GM21576 (cell line): ENCODE measurements around the gene CSMD2.
"Not testable (repeated sequence)": the region's sequence is repeated elsewhere in the genome, so short reads cannot be mapped to it uniquely, and the experiment has no call there.

Experiments
- ATAC-seq: cut with Tn5 transposase; IDR thresholded peaks from one replicate; pipeline ENCODE4 v1.9.1; 2021; ENCODE audit warnings: mild to moderate bottlenecking, moderate library complexity; ENCODE audit not compliant: unreplicated experiment

CSMD2 gene

DNA sequence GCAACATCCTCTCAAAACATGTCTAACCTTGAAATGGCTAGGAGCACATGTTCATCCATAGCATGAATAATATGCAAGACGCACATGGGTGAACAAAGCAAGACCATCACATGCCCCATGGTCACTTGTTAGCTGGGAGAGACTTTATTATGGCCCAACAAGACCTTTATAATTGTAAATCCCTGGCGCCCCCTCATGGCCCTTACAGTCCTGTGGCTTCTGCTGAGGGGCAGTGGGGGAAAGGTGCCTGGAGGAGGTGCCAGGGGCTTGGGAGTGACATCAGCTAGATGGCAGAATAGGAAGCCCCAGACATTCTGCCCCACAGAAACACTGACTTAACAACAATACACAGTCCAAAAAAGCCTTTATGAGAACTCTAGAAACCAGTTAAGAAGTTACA is 51.7 kb downstream of the CSMD2 start:
- ATAC-seq = no peak

DNA sequence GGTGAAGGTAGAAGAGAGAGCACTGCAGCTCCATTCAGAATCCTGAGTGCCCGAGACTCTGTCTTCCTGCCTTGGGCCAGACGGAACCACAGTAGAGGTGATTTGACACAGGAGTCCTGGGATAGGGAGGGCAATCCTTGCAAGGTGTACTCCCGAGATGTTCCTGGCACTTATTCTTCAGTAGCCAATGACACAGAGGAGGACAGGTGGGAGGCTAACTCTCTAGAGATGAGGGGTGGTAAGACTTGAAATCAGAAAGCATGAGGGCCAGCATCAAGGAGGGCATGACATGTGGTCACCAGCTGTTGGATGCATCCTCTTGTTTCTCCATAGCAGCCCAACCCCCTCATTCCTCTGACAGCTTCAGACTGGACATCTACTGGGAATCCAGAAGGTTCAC is 56.3 kb downstream of the CSMD2 start:
- no peak for ATAC-seq

DNA sequence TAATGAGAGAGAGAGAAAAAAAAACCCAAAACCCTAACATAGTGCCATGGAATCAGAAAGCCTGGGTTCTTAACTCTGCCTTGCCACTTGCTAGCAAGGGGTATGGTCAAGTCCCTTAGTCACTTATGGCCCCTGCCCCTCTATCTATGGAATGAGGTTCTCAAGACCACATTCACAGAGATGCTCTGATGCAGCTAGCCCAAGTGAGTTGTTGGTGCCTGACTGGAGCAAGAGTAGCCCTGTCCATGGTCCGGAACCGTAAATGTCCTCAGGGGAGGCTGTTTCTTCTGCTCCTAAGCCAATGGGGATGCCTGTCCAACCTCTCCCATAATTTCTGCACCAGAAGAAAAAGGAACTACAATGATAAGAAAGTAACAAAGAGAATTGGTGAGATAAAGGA is 56.8 kb downstream of the CSMD2 start:
- no peak for ATAC-seq

DNA sequence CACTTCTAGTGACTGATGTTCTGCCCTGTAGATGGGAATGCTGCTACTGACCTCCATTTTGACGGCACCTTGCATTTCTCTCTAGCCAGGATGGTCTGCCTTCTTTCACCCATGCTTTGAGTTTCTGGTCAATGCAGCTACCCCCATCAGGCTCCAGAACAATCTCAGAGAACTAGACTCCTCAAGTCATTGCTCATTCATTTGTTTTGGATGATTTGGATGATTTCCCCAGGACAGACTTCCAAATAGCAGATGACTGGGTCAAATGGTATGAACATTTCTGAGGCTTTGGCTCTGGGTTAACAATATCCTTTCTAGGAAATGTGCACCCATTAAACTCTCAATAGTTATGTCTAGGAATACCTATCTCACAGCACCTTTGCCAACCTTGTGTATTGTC is 63.9 kb downstream of the CSMD2 start:
- no peak for ATAC-seq

DNA sequence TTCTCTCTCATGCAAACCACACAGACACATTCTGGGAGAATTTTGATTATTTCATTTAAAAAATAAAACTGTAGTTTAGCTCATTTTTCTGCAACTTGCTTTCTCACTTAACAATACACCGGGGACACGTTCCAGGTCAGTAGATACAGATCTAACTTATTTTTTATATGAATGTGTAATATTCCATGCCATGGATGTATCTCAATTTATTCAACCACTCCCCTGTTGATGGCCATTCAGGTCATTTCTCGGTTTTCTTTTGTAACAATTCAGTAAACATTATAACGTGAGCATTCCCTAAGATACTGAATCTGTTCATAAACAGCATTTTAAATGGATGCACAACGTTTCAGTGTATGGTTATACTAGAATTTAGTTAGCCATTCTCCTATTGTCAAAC is 64.7 kb downstream of the CSMD2 start:
- no peak for ATAC-seq

DNA sequence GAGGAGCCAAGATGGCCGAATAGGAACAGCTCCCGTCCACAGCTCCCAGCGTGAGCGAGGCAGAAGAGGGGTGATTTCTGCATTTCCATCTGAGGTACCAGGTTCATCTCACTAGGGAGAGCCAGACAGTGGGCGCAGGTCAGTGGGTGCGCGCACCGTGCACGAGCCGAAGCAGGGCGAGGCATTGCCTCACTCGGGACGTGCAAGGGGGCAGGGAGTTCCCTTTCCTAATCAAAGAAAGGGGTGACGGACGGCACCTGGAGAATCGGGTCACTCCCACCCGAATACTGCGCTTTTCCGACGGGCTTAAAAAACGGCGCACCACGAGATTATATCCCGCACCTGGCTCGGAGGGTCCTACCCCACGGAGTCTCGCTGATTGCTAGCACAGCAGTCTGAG is 72.6 kb downstream of the CSMD2 start:
- ATAC-seq = not testable (repeated sequence)

DNA sequence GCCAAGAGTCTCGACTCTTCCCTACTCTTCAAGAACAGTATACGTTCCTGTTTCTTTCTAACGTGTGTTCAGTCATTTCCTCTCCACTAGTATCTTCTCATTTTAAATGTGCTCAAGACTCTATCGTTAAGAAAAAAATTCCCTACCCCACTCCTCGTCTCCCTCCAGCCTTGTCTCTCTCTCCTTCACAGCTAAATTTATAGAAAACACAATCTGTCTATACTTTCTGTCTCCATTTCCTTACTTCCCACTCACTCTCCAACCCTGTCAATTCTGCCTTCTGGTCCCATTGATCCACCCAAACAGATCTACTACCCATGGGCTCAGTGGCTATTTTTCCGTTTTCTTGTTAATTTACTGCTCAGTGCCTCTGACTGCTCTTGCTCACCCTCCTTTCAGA is 75.3 kb downstream of the CSMD2 start:
- ATAC-seq = no peak

DNA sequence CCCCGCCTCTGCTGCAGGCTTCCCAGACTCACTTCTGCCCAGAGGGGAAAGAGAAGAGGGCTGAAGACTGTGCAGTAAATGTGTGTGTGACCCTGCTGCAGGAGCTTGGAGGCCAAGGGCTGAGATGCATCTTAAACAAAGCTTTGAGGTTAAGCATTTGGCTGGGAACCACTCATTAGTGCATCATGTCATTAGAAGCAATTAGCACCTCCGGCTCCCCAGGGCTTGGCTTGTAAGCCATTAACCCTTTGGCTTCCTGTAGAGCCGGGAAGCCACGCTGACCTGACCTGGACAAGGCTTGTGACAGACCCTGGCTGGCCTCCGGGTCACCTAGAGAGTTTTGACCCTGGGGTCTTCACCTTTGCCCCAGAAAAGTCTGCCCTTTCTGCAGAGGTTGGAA is 77.0 kb downstream of the CSMD2 start:
- no peak for ATAC-seq

DNA sequence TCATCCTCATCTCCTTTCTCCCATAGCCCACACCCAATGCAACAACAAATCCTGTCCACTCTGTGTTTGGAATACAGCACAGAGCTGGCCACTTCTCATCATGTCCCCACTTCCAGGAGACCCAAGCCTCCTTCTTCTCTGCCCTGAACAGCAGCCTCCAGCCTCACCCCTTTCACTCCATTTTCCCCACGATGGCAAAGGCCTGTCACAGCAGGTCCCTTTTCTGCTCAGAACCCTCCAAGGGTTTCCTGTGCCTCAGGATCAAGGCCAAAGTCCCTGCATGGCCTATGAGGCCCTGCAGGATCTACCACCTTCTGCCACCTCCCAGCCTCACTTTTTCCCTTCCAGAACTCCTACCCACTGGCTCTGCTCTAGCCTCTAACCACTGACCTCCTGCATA is 78.5 kb downstream of the CSMD2 start:
- ATAC-seq = no peak

DNA sequence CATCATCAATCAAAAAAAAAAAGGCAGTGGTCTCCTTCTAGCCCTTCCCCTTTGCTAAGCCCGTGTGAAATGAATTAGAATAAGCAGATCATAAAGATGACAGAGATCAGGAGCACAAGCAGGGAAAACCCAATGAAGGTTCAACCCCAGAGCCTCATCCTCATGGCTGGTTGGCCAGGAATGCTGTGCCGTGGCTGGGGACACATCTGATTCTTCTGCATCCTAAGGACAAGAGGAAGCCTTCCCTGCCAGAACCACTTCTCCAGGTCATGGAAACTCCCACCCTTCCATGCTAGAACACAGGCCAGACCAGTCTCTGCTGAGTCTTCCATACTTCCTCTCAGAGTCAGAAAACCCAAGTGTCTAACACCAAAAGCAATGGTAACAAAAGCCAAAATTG is 81.1 kb downstream of the CSMD2 start:
- ATAC-seq = no peak

DNA sequence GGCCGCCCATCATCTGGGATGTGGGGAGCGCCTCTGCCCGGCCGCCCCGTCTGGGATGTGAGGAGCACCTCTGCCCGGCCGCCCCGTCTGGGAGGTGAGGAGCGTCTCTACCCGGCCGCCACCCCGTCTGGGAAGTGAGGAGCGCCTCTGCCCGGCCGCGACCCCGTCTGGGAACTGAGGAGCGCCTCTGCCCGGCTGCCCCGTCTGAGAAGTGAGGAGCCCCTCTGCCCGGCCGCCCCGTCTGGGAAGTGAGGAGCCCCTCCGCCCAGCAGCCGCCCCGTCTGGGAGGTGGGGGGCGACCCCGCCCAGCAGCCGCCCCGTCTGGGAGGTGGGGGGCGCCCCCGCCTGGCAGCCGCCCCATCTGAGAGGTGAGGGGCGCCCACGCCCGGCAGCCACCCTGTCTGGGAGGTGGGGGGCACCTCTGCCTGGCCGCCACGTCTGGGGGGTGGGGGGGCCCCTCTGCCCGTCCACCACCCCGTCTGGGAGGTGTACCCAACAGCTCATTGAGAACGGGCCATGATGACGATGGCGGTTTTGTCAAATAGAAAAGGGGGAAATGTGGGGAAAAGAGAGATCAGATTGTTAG is 82.9 kb downstream of the CSMD2 start:
- ATAC-seq = not testable (repeated sequence)

DNA sequence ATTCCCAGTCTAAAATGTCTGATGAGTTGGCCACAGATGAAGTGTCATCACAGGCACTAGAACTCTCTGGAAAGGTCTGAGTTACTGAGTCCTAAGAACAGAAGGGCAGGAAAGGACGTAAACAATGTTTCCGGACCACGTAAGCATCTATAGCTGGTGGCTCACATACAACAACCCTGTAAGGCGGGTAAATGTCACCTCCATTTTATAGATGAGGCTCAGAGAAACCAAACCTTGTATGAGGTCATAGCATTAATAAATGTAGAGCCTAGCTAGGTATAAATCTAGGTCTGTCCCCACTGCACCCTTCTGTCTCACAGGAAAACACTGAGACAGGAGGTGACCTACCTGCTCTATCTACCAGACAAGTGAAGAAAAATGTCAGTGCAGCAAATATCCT is 86.6 kb downstream of the CSMD2 start:
- ATAC-seq = no peak

DNA sequence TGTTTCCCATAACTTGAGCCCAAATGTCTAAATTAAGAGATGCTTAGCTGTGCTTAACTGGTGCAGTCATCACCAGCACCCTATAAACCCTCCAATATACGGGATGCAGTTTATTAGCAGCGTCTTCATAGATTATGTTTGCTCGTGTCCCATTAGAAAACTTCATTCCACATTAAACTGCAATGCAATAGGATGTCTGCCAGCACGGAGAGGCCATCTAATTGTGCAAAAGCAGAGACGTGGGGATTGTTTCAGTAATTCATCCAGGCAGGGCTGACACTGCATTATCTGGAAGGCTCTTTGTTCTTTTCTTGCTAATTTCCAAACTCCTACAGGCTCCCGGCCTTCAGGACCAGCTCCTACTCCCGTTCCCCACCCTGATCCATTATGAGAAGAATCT is 89.5 kb downstream of the CSMD2 start:
- no peak for ATAC-seq

DNA sequence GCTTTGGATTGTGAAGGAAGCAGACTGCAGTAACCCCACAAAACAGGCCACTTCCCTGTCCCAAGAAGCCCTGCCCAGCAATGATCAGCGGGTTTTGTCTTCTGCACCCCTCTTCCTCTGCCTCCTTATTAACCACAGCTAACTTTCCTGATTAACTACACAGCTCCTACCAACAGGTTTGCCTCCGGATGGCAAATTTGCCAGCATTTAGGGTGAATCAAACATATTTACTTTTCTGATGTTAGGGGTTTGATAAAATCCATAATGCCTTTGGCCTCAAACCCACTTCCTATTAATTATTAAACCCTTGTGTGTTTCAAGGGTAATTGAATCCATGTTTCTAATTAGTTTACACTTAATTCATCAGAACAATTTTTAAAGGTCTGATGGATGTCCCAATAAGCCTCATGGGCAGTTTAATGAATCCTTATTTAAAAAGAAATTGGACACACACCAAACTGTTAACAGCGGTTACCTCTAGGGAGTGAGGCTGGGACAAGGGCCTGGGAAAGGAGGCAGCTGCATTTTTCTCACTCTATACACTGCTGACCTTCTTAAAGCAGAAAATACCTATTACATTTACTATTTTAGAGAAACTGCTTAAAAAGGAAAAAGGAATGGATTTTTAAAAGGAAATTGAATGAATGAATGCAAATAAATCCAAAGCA is 91.9 kb downstream of the CSMD2 start:
- ATAC-seq = no peak

DNA sequence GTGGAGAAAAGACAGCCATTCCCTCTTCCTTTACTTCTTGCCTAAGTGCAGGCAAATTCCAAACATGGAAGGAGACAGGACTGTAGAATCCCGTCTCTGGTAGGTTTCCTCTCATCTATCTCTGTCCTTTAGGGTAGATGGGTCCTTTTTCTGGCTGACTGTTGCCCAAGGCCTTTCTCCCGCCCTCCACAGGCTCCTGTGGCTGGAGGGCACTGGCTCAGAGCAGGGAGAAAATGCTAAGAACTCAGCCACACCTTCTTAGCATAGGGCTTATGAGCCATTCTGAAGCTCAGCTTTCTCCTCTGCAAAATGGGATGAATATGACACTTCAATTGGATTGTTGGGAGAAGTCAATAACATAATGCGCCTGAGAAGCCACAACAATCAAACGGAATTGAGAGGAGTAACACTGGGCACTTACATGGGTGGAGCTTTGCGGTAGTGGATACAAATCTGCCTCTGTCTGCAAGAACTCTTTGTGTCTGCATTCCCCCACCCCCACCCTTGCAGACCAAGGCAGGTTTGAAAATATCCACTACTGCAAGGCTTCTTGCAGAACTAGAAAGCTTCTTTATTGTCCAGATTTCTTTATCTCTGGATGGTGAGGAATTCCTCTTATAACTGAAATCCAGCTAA is 94.7 kb downstream of the CSMD2 start:
- ATAC-seq = no peak

DNA sequence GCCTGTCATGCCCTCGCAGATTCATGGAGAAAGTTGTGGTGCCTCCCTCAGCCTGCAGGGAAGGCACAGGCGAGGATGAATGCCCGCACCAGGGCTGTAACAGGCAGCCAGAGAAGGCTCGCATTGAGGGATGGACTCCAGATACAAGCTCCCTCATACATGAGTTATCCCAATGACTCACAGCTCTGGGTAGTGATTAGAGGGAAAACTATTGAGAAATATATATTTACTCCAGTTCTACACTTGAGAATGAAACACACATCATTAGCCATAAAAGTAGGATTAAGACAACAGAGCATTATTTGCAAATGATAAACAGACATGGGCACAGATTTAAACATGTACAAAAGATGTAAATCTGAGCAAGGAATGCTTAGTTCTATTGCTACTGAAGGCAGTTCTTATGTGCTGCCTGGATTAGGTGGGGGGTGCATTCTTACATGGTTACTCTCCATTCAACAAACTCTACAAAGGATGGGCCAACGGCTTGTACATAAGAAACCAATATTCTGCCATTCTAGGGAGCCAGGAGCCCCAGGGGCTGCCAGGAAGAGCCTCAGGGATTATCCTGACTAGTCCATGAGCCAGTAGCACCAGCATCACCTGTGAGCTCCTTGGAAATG is 97.9 kb downstream of the CSMD2 start:
- ATAC-seq = no peak

DNA sequence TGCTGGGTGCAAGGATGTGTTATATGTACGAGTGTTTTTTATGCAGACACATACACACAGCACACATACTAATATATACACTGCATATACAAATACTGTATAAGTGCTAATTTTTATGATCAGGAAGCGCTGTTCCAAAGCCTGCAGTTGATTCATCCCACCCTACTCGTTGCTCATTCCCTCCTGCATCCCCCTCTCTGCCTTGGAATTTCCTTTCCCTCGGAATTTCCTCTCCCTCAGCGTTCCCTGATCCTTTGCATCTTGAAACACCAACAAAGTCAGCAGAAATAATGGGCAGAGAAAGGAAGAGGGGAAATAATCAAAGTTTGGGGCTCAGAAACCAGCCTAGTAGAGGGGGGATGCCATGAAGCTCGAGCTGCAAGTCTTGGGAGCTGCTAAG is 98.9 kb downstream of the CSMD2 start:
- no peak for ATAC-seq

DNA sequence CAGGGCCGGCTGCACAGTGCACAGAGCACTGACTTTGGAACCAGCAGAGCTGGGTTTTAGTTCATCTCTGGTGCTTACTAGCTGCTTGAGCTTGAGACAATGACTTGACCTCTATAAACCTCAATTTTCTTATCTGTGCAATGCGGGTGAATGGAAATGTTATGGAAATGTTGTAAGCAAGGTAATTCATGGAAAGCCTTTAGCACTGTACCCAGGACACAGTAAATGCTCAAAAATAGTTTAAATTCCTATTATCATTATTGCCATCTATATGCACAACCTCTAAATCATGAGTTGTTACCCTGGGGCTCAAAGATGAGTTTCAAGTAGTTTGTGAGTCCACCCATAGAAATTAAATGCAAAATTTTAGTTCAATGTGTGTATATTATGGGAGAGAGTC is 99.5 kb downstream of the CSMD2 start:
- no peak for ATAC-seq

DNA sequence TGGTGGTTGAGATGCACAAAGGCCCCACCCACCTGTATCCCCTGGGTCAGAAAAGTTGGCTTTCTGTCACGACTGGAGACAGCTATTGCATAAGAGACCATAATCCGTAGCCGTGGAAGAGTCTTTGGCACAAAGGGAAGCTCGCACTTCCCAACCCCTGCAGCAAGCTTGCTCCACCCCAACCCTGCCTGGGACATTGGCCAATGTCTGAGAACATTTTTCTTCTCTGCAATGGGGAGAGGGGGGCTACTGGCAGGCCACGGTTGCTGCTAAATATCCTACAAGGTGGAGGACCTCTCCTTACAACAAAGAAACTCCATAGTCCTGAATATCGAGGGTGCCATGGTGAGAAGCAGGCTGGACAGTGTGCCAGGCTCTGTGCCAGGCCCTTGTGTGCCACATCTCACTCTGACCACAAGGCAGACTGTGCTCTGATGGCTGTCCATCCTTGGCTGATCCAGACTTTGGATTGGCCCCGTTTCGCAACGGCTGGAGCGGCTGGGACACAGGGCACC is 104.1 kb downstream of the CSMD2 start:
- no peak for ATAC-seq

DNA sequence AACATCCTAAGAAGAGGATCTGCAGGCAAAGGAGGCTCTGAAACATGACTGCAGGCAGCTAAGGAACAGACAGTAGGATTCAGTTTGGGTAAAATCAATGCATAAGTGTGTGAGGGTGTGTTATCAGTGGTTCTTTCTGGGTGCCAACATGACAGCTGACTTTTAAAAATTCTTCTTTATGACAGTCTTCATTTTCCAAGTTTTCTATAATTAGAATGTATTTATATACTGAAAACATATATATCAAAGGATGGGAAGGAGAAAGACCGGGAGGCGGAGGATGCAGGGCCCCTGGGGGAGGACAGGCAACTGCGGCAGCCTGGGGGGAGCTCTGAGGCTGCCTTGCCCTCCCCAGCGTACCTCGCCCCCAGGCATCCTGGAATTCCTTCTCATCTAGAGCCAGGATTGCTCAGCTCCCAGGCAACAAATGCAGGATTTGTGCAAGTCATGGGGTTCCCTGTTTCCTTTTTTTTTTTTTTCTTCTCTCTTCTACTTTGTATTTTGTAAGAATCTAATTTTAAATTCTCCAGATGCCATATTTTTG is 104.8 kb downstream of the CSMD2 start:
- no peak for ATAC-seq

DNA sequence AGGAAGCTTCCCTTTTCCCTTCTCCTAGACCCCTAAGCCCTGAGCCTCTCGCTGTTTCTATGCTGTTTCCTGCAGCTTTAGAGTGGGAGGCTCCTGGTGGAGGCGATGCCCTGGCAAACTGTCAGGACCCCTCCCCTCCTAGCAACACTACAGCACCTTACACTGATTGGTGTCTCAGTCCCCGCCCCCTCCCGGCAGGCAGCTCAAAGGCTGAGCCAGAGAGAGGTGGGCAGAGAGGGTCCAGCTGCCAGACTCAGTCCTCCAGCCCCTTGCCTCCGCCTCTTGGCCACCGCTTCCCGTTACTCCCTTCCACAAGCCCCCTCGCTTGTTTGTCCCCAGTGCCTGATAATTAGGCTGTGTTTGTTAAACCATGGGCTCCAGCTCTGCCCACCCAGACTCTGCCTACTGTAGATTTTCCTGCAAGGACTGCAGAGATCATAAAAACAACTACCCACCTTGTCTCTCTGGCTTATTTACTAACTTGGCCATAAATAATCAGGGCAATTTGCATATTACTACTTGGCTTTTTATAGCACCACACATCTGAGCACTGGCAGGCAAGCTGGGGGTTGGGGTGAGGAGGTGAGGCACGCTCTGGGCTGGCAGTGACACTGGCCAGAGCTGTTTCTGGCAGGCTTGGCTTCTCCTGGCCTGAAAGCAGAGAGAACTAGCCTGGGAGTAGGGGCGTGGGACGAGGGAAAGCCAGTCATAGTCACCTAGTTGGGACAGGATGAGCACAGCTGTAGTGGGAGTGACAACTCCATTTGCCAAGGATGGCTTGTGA is 107.5 kb downstream of the CSMD2 start:
- ATAC-seq = no peak
